ENCODE data around the gene PLGRKT. TPM values are rescaled to one million over a fixed set of nuclear protein-coding genes. Genes with fewer than 3 reads are reported as not detected.

Gene PLGRKT
- total RNA-seq, 4 donors from 2014 or later = 8.9 to 15.3 (median 12.3) TPM

- TF ChIP-seq CTCF (IDR thresholded peaks at IDR 0.05) = no peak
- ATAC-seq (ENCODE audit: low FRiP score) = no peak
- DNase-seq (ENCODE audit: low spot score) = no peak
Measured at GRCh38 chr9:5393497-5393896, 44.2 kb downstream of the PLGRKT start.

DNA sequence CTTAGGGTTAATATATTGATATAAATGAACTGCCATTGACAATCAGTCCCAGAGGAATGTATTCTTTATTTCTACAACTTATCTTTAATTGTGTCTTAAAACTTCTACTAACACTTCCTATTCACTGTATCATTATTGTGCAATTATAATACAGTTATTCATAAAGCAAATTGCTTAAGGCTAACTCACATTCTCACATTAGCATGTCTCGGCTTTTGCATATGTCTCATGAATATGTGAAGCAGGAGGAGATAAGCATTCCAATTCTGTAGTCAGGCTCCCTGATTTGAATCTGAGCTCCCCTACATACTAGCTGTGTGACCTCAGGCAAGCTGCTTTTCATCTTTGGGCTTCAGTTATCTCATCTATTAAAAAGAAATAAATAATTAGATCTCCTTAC lies 45.4 kb downstream of the PLGRKT start:
- DNase-seq (ENCODE audit: low spot score) = no peak

DNA sequence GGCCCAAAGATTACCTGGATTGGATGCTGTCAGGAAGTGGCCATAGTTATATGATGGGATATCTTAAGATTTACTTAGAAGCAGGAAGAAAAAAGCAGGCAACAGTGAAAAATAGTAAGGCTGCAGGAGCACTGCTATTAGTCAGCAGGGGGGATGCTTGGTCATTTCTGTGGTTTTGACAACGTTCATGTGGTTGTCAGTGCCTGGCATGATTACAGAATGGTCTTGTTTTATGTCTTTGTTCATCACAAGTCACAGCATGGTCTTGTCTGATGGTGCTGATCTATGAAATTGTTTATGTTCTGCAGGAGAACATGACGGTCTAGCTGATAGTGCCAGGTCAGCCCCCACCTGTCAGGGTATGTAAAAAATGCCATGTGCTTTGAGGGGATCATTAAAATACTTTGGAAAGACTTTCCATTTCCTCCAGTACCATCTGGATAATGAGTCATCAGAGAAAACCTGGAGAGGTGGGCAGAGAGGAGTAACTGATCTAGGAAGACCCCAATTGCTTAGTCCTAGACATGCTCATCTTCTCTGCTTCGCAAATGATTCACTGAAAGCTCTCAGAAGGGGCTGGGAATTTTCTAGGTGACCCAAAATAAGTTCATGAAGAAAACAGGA lies 48.5 kb downstream of the PLGRKT start:
- no peak for TF ChIP-seq CTCF (IDR thresholded peaks at IDR 0.05)
- ATAC-seq (ENCODE audit: low FRiP score) (no peak), DNase-seq (ENCODE audit: low spot score) (no peak)

More for the DNA sequence above, 45.4 kb downstream of the PLGRKT start:
- ATAC-seq (ENCODE audit: low FRiP score) = no peak
- no peak for TF ChIP-seq CTCF (IDR thresholded peaks at IDR 0.05)

GRCh38 chr9:5388026-5388819 lies 49.5 kb downstream of the PLGRKT start:
- no peak for TF ChIP-seq CTCF (IDR thresholded peaks at IDR 0.05)
- ATAC-seq (ENCODE audit: low FRiP score) = no peak

DNA sequence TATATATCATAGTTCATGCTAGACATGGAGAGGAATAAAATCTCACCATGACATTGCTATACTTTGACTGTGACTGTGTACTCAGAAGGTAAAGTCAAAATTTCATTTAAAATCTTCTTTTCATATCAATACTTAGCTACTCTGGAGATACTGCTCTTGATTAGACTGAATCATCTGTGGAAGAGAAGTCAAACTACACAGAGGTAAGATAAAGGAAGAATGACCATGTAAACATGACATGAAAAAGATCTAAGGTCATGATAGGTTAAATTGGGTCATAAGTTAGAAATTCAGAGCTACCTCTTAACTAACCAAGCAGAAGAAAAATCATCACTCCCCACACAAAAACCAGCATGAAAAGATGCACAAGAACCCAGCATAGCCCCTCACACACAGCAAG lies 53.3 kb downstream of the PLGRKT start:
- TF ChIP-seq CTCF (IDR thresholded peaks at IDR 0.05) = no peak
- ATAC-seq (ENCODE audit: low FRiP score) (no peak), DNase-seq (ENCODE audit: low spot score) (no peak)

More at GRCh38 chr9:5388026-5388819, 49.5 kb downstream of the PLGRKT start:
- DNase-seq (ENCODE audit: low spot score) = no peak

DNA sequence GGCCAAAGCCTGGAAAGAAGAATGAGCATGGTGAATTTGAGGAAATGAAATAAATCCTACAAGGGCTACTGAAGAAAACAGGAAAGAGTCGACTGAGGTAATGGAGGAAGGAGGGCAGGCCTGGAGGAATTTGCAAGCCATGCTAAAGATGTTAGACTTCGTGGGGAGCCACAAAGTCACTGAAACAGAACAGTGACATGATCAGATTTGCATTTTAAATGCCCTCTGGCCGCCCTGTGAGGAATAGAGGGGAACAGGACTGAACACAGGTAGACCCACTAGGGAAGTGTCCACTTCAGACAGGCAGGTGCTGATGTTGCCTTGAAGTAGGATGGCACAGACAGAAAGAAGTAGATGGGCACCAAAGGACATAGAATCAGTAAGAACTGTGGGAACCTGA lies 55.2 kb downstream of the PLGRKT start:
- TF ChIP-seq CTCF (IDR thresholded peaks at IDR 0.05) = no peak
- ATAC-seq (ENCODE audit: low FRiP score) (no peak), DNase-seq (ENCODE audit: low spot score) (no peak)

All from omental fat pad (tissue), 4 donors.